Left cardiac atrium (tissue), 4 donors: ENCODE results near the gene SHB. TPM values are rescaled to one million over a fixed set of nuclear protein-coding genes. Genes with fewer than 3 reads are reported as not detected.

ENCODE experiments used
- ATAC-seq, 2 donors: fragments of 200-7000 bp; cut with Tn5 transposase; one replicate each; pipeline ENCODE4 v1.9.1; 2020; ENCODE audit warnings: mild to moderate bottlenecking in 2 of 2, moderate library complexity in 2 of 2
- DNase-seq: peaks from one replicate; pipeline ENCODE4 v3.0.0-alpha.2; 2020
- intact Hi-C, 2 donors: fragments of 100-400 bp; cut with DNase I; formaldehyde crosslinking; loops; one replicate each; pipeline versions ENCODE4 v1.14.1 to v1.15.1; 2022 to 2023
- total RNA-seq, 2 donors: library from RNA; stranded (reverse); fragmentation: NEBNext Ultra II Directional; extraction: Animal tissue kit (Norgen Biotek cat#: 25700); gene quantifications; one replicate each; pipeline ENCODE4 v1.2.1, GENCODE V29; 2021
- donor health status: DM: no; HTN: yes; CAD: no.
- donor health status: DM: no; HTN: yes; CAD: no; lungs with severe emphysema.
- donor health status: DM: yes; HTN: yes; CAD: no.
- donor health status: Dilated cardiomyopathy.

SHB gene
- total RNA-seq, 2 donors from 2014 or later, result 20.3 to 34.6 TPM

DNA sequence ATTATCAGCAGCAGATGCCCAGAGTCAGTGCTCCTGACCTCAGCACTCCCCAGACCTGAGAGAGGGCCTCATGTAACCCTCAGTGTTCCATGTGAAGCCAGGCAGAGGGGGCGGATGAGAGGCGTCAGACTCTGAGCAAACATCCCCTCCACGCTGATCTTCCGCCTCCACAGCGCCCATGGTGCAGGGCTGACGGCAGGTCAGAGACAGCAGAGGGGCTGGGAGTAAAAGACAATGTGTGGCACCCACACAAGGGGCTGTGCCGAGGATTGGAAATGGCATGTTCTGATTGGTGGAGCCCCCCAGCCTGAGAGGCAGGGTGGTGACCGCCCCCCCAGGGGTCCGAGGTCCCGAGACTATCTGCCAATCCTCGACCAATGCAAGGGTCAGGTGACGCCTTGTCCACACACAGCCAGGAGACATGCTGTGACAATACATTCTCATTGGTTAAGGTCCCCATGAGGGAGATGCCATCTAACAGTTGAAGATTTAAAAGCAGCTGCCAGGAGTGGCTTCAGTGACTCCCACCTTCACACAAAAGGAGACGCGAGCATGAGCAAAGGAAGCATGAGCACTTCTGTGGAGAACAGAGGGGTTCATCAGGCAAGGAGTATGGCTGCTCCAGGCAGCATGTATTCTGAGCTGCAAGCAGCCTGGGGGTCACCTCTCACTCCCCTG lies 145.8 kb downstream of the SHB start:
- DNase-seq (no peak), ATAC-seq (peak in 1 of 2 donors; percentile 6)
- intact Hi-C loops, result loop anchor here in 1 of 2 donors (5.0 kb wide), 1 partner anchor 144 kb away; the partner anchor contains the start of gene SHB

DNA sequence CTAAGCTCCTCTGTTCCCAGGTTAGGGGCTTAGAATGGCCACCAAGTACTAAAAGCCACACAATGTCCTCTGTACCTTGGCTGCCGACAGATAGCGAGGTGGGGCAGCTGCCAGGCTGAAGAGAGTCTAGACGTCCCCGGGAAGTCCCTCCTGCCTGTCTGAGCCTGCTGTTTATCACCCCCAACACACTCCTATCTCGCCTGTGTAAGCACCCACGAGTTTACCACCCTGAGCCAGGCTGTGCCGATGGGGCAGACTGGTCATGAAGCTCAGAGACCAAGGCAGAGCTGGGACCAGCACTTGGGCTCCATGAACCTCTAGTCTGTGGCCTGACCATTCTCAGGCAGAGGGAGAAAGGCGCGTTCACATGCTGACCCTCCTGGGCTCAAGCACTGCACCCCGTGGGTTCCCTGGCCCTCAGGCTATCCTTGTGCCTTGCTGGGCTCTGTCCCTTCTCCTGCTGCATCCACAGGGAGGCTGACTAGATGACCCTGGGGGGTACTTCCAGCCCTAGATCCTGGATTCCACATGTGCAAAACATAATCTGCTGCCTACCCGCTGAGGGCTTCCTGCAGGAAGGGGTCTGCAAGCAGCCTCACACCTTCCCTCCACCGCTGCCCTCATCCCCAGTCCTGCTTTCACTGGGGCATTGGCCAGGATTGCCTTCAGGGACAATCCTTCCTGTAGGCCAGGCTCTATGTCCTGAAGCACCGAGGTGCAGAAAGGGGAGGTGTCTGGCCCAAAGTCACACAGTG lies 146.5 kb downstream of the SHB start:
- peak; percentile 53 for DNase-seq

DNA sequence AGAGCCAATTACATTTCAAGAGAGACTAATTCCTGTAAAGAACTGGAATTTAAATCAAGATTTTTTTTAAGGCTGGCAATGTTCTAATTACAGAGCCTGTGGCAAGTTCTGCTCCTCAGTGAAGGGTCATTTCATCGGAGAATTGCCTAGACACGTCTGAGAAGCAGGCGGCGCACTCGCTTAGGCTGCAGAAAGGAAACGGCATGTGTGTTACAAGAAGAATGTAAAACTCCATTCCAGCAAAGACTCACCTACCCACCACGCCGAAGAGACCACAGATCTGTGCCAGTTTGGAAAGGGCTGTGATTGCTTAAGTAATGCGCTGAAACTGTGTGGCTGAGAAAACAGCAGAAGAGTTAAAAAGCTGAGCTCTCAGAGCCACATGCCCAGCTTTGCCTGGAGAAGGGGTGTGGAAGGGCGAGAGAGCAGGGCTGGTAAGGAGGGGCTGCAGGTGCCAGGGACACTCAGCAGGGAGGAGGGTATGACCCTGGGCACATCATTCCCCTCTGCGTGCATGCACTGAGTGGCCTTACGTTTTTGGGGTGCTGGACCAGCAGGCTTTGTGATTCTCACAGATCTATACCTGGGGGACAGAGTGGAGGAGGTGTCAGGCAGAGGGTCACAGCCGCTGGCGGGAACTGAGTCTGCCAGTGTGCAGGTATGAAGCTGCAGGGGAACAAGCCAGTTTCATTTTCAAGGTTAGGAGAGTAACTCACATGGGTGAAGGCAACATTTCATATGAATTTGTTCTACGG lies 147.3 kb downstream of the SHB start:
- DNase-seq (no peak), ATAC-seq (peak in 1 of 2 donors; percentile 46)
- intact Hi-C loops, result loop anchor here in 1 of 2 donors (5.0 kb wide), 1 partner anchor 146 kb away; the partner anchor contains the start of gene SHB

More for the DNA sequence above, 146.5 kb downstream of the SHB start:
- peak; percentile 79 to 80 for ATAC-seq
- intact Hi-C loops, result loop anchor here in 1 of 2 donors (5.0 kb wide), 1 partner anchor 145 kb away; the partner anchor contains the start of gene SHB

DNA sequence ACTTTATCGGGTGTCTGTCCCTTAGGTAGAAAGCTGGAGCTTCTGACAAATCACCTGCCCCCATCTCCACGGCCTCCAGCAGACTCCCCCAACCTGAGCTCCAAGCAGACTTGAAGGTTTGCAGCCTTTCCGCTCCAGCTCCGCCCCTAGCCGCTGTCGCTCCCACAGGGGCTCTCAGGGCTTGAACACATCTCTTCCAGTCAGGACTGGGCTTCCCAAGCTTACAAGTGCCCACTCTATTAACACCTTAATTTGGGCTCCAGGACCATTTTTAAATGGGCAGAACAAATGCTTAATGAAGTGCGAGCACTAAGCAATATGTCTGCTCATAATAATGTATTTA lies 147.9 kb downstream of the SHB start:
- intact Hi-C loops, result loop anchor here in 1 of 2 donors (5.0 kb wide), 1 partner anchor 146 kb away; the partner anchor contains the start of gene SHB
- DNase-seq, result no peak
- ATAC-seq, result no peak

DNA sequence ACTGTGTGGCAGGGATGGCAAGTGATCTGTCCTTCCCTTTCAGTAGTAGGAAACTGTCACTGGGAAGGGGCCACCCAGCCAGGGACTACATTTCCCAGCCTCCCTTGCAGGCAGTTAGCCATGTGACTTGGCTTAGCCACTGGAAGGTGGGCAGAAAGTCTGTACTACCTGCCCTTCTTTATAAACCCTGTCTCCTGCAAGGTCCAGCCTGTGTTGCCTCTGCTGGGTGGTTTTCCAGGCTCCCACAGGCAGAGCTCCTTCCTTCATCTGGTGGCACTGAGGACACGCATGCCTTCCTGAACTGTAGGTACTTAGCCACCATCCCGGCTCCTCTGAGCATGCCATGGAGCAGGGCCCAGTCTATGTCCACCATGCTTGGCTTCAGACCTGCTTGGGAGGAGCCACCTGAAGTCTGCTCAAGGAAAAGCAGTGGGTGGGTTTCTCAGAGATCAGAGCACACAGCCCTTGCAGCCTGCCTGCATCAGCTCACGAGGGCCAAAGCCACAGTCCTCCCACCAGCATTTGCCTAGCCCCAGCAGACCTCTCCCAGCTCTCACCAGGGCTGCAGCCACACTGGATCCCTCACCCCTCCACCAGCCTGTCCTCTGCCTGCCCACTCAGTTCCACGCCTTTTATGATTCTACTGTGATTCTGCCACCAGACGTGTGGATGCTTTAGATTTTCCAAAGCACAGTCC lies 148.4 kb downstream of the SHB start:
- intact Hi-C loops, result loop anchor here in 1 of 2 donors (5.0 kb wide), 1 partner anchor 147 kb away; the partner anchor contains the start of gene SHB
- DNase-seq, result no peak
- ATAC-seq, result no peak

DNA sequence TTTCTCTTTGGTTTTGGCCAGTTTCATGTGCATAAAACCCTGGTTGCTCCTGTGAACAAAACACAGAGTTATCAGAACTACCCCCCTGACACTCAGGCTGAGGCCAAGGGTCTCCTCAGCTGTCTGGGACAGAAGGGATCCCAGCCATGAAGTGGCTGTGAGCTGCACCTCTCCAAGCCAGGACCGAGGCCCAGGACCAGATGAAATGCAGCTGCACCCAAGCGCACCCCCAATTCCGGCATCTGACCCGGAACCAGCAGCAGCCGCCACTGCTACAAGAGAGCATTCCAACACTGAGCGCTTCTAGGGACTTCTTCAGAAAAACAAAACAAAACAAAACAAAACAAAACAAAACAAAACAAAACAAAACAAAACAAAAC lies 149.1 kb downstream of the SHB start:
- no peak for DNase-seq
- ATAC-seq, result no peak
- intact Hi-C loops, result loop anchor here (5.0 kb wide), 1 partner anchor 147 kb away; the partner anchor contains the start of gene SHB (in 2 of the 2)

DNA sequence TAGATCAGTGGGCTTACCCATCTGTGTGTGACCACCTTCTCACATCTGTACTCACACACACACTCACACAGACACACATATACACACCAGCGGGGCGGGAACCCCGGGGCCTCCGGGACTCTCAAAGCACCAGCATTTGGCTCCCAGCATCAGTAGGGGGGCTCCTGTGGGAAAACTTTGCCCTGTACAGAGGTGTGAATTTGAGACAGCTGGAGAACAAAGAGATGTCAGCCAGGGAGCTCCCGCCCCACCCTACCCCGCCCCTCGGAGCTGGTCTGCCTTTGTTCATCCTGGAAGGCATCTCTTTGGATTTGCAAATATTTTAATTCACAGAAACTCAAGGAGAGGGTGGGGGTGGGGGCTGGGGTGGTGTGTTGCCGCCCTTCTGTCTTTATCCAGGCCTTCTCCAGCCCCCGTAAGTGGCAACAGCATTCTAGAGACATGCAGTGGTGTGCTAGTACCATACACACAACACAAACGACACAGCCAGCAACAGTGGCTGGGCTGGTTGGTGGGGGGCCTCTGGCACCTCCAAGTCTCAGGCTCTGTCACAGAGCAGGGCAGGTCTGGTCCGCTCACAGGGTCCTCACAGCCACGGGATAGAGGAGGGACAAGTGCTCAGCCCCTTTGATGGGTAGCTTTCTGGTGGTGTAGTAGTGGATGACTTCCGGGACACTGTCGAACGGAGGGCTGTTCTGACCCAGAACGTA lies 149.6 kb downstream of the SHB start:
- DNase-seq, result no peak
- intact Hi-C loops, result loop anchor here in 1 of 2 donors (5.0 kb wide), 1 partner anchor 148 kb away; the partner anchor contains the start of gene SHB
- ATAC-seq, result no peak

DNA sequence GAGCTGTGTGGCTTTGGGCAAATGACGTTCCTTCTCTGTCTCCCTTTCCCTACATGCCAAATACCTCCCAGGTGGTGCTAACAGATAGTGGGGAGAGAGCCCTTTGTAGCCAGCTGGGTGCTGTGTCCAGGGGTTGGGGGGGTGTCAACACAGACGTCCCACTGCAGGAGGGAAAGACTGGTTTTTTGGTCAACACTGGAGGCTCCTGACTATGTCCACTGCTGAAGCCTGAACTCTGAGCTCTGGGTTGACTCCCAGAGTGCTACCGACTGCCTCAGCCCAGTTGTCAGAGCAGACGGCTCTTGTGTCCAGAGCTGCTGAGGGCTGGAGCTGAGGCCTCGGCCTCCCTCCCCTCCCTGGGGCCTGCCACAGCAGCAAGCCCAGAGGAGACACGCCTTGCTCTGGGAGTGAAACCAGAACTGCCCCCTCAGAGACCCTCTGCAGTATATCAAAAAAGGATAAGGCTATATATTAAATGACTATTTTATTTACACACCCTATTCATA lies 150.3 kb downstream of the SHB start:
- no peak for DNase-seq
- intact Hi-C loops, result loop anchor here in 1 of 2 donors (5.0 kb wide), 1 partner anchor 149 kb away; the partner anchor contains the start of gene SHB
- no peak for ATAC-seq

DNA sequence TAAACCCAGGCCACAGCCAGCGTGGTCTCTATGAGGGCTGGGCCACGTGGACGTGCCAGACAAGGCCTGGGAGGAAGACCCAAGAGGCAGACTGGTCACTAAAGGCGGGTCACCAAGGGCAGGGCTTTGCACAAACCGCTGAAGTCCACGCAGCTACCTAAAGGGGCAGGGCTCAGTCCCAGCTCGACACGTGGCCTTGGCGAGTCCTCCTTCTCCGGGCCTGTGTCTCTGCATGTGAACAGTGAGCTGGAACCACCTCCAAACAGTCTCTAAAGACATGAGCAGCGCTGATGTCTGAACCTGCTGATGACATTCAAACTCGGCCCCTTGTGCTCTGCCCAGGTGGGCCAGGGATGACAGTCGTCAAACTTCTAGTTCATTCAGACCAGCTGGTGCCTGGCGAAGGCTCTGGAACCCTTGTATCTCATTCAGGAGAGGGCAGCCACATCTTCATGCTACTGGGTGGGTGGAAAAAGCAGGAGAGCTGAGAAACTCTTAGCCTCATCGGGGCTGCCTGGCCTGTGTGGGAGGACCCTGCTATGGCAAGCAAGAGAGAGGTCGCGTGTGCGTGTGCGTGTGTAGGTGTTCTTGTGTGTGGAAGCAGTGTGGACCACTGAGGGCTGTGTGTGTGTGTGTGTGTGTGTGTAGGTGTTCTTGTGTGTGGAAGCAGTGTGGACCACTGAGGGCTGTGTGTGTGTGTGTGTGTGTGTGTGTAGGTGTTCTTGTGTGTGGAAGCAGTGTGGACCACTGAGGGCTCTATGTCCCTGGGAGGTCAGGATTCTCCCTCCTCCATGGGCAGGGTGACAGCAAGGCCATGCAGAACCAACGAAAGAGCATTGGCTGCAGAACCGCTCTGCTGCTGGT lies 151.0 kb downstream of the SHB start:
- intact Hi-C loops, result loop anchor here in 1 of 2 donors (5.0 kb wide), 1 partner anchor 149 kb away; the partner anchor contains the start of gene SHB
- DNase-seq (peak; percentile 64), ATAC-seq (no peak)

DNA sequence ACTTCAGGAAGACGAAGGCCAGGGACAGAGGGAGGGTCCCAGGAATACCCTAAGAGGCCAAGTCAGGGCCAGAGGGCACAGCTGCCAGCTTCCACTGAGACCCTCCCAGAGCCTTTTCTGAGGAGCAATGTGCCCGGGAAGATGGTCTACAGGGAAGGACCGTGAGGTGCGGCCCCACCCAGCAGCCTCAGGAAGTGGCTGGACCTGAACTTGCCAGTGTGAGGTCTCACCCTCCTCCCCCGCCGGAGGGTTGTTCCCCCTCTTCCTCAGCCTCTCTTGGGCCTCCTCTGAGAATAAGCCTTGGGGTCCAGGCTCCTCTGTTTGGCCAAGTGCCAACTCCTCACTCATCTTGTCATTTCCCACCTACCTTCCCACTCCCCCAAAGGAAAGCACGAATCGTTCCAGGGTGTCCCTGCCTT lies 151.7 kb downstream of the SHB start:
- intact Hi-C loops, result loop anchor here in 1 of 2 donors (5.0 kb wide), 1 partner anchor 150 kb away; the partner anchor contains the start of gene SHB
- no peak for ATAC-seq
- DNase-seq, result no peak

DNA sequence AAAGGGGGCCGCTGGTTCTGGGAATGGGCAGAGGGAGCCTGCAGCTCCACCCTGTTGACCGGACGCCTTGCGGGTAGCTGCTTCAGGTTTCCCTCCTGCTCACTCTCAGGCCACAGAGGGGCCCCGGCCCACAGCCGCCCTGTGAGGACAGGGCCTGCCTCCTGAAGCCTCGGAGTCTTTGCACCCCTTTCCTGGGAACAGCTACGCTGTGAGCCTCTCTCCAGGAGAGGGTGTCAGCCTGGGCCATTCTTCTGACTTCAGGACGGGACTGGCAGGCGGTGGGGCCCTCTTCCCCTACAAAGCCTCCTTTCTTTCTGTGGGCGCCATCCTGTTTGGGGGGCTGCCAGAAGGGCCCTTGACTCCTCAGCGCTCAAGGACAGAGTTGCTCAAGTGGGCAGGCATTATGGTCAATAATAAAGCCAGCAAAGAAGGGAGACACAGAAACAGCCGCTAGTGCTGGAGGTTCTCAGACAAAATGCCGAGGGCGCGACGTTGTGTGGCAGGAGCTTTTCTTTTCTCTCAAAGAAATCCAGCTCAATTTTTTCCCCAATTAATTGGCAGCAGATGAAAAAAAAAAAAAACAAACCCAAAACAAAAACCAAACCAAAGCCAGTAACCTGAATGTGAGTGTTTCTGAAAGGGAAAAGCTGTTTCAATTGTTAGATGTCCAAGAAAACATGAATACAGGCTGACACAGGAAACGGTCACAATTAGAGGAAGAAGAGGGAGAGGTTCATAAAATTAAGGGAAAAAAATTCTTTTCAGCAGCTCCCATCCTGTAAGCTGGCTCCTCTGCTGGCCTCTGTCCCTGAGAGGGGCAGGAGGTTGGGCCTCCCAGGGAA lies 152.3 kb downstream of the SHB start:
- DNase-seq (no peak), ATAC-seq (no peak)
- intact Hi-C loops, result loop anchor here in 1 of 2 donors (5.0 kb wide), 1 partner anchor 151 kb away; the partner anchor contains the start of gene SHB

DNA sequence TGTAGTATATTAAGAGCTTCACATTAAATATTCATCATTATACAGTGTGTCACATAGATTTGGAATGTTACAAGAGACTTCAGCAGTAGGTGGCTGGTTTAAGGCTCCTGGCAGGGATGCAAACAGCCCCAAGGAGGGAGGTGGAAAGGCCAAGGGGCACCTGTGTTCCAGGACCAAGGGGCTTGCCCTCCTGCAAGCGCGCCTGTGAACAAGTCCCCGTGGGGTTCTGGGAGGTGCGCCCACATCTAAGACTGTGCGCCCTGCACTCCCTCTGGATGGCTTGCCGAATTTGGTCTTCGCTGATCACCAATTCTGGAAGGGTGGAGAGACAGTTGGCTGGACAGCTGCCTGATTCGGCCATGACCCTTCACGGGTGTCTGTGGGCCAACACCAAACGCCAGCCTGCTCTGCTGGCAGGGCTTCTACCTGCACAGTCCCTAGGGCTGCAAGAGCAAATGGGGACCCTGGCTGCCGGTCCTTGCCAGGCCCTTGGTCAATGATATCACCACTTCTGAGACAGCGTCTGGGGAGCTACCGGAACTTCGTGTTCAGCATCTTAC lies 153.0 kb downstream of the SHB start:
- ATAC-seq, result no peak
- intact Hi-C loops, result loop anchor here in 1 of 2 donors (5.0 kb wide), 1 partner anchor 151 kb away; the partner anchor contains the start of gene SHB
- DNase-seq, result no peak

DNA sequence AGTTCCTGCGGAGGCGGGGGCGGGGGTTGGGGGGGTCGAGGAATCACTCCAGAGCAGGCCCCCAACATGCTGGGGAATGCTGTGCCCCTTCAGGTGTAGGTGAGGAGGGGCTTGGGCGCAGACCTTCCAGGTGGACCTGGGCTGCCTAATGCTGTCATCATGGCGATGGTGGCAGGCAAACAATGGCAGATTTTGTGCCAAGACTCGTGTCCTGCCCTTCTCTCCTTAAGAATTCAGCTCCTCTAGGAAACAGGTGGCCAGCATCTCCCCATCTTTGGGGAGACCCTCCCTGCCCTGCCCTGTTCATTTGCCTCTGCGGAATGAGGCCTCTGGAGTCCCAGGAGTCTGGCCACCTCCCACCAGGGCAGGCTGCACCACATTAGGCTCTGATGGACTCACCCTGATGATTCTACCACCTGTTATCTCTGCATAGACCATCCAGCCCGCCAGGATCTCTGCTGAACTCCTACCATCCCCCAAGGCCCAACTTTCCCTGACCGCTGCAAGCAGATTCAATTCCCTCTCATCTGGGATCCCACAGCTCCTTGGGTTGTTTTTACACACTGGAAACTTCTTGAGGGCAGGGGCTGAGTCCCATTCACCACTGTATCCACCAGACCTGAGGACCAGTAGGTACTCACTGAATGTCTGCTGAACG lies 154.2 kb downstream of the SHB start:
- intact Hi-C loops, result loop anchor here (5.0 kb wide), 4 partner anchors 152 to 447 kb away; partner anchors contain the start of gene SHB (in 1 of the 2)

DNA sequence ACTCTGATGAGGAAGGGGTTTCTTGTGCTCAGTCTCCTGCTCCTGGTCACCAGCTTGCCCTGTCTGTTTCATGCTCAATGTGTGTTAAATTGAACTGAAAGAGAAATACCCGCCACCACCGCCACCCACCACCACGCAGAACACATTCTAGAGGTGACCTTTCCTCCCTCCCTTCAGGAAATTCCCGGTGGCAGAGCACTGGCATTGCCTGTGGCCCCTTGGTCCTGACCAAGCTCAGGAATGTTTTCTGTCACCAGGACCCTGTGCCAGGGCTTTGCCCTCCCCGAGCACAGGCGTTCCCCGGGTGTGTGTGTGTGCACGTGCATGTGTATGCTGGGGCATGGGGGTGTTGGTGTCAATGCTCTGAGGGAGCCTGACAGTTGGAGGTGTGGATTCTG lies 154.9 kb downstream of the SHB start:
- peak in 1 of 2 donors; percentile 5 for ATAC-seq
- no peak for DNase-seq

More for the DNA sequence above, 154.2 kb downstream of the SHB start:
- DNase-seq (no peak), ATAC-seq (no peak)

More for the DNA sequence above, 154.9 kb downstream of the SHB start:
- intact Hi-C loops, result loop anchor here (5.0 kb wide), 3 partner anchors 173 to 448 kb away; no protein-coding TSS in a partner anchor
